Neuronal stem cell (in vitro differentiated cells): Measurements from ENCODE around the gene BMP8B.
"Not testable (repeated sequence)": the region's sequence is repeated elsewhere in the genome, so short reads cannot be mapped to it uniquely, and the experiment has no call there.

Experiments used
- DNase-seq: peaks from one replicate; pipeline ENCODE4 v3.0.0-alpha.2; 2013; ENCODE audit warnings: low spot score
- H2AFZ ChIP-seq: one replicate; pipeline ENCODE4 v1.6.1; 2013; ENCODE audit warnings: mild to moderate bottlenecking, low read length, inconsistent platforms
- H2AK5ac ChIP-seq: 2 replicates; pipeline ENCODE4 v1.6.1; 2013; ENCODE audit warnings: low read depth, mild to moderate bottlenecking, inconsistent platforms, low read length, moderate library complexity, mixed read lengths
- H2BK120ac ChIP-seq: 2 replicates; pipeline ENCODE4 v1.6.1; 2013; ENCODE audit warnings: low read depth, mild to moderate bottlenecking, inconsistent platforms, low read length, moderate library complexity, mixed read lengths
- H2BK12ac ChIP-seq: one replicate; pipeline ENCODE4 v1.6.1; 2013; ENCODE audit warnings: low read length, inconsistent platforms
- H2BK15ac ChIP-seq: 2 replicates; pipeline ENCODE4 v1.6.1; 2013; ENCODE audit warnings: mild to moderate bottlenecking, low read length, inconsistent platforms, mixed read lengths
- H2BK5ac ChIP-seq: one replicate; pipeline ENCODE4 v1.6.1; 2013; ENCODE audit warnings: inconsistent platforms, mild to moderate bottlenecking, low read length, moderate library complexity
- H3K14ac ChIP-seq: one replicate; pipeline ENCODE4 v1.6.1; 2013; ENCODE audit warnings: low read length, inconsistent platforms
- H3K18ac ChIP-seq: 2 replicates; pipeline ENCODE4 v1.6.1; 2013; ENCODE audit warnings: low read length, inconsistent platforms
- H3K23ac ChIP-seq: 2 replicates; pipeline ENCODE4 v1.6.1; 2013; ENCODE audit warnings: low read depth, mild to moderate bottlenecking, mixed read lengths, low read length, inconsistent platforms; ENCODE audit not compliant: poor library complexity
- H3K27ac ChIP-seq: replicated peaks from 3 replicates; pipeline ENCODE4 v1.5.1; 2013; ENCODE audit warnings: low read length, inconsistent platforms
- H3K27me3 ChIP-seq, 3 experiments: 2 replicates each; pipeline ENCODE4 v1.6.1; 2013; ENCODE audit warnings: low read length in 3 of 3, mild to moderate bottlenecking in 2 of 3, inconsistent platforms in 1 of 3, low read depth in 1 of 3, mixed read lengths in 1 of 3, moderate library complexity in 1 of 3; ENCODE audit not compliant: control insufficient read depth in 3 of 3, insufficient read depth in 3 of 3
- H3K36me3 ChIP-seq, 2 donors: replicated peaks in 1 of 2; 2 replicates each; pipeline ENCODE4 v1.6.1; 2013; ENCODE audit warnings: low read length in 2 of 2; ENCODE audit not compliant: control insufficient read depth in 2 of 2, insufficient read depth in 2 of 2
- H3K4ac ChIP-seq: 2 replicates; pipeline ENCODE4 v1.6.1; 2013; ENCODE audit warnings: inconsistent platforms, mild to moderate bottlenecking, low read length, moderate library complexity
- H3K4me1 ChIP-seq, 2 donors: 1 replicate in 1 of 2; 2 replicates in 1 of 2; pipeline ENCODE4 v1.6.1; 2013; ENCODE audit warnings: low read length in 2 of 2, low read depth in 1 of 2; ENCODE audit not compliant: control insufficient read depth in 2 of 2, insufficient read depth in 1 of 2
- H3K4me2 ChIP-seq: one replicate; pipeline ENCODE4 v1.6.1; 2013; ENCODE audit warnings: mild to moderate bottlenecking, low read length, inconsistent platforms; ENCODE audit not compliant: insufficient read depth, poor library complexity, severe bottlenecking
- H3K4me3 ChIP-seq, 2 donors: 2 replicates each; pipeline ENCODE4 v1.5.1; 2013; ENCODE audit warnings: low read length in 2 of 2, mild to moderate bottlenecking in 2 of 2, inconsistent platforms in 1 of 2, moderate library complexity in 1 of 2
- H3K79me1 ChIP-seq: one replicate; pipeline ENCODE4 v1.6.1; 2013; ENCODE audit warnings: low read depth, mild to moderate bottlenecking, inconsistent platforms, low read length, moderate library complexity
- H3K9ac ChIP-seq: one replicate; pipeline ENCODE4 v1.6.1; 2013; ENCODE audit warnings: mild to moderate bottlenecking, low read depth, low read length, inconsistent platforms; ENCODE audit not compliant: poor library complexity
- H3K9me3 ChIP-seq, 2 donors: replicated peaks in 1 of 2; 2 replicates each; pipeline versions ENCODE3 to v1.6.1; 2013; ENCODE audit warnings: low read length in 2 of 2, mild to moderate bottlenecking in 2 of 2, inconsistent platforms in 1 of 2, low read depth in 1 of 2, mixed read lengths in 1 of 2, moderate library complexity in 1 of 2; ENCODE audit not compliant: control insufficient read depth in 2 of 2, insufficient read depth in 1 of 2
- H4K8ac ChIP-seq: one replicate; pipeline ENCODE4 v1.6.1; 2013; ENCODE audit warnings: low read depth, mild to moderate bottlenecking, inconsistent platforms, low read length, moderate library complexity
- H4K91ac ChIP-seq: one replicate; pipeline ENCODE4 v1.6.1; 2013; ENCODE audit warnings: low read length, low read depth, mild to moderate bottlenecking, inconsistent platforms; ENCODE audit not compliant: poor library complexity
- whole genome bisulfite sequencing, 2 donors: extraction: QIAGEN DNeasy Blood & Tissue Kit; methylation state at CpG; one replicate each; pipeline ENCODE4 v1.1.7; 2013; ENCODE audit warnings: missing lambda C conversion rate in 2 of 2, mixed read lengths in 1 of 2; ENCODE audit not compliant: insufficient read length in 2 of 2, insufficient replicate concordance in 1 of 2; ENCODE audit errors: extremely low coverage in 2 of 2; 5-methylcytosine and 5-hydroxymethylcytosine counted together

BMP8B gene

DNA sequence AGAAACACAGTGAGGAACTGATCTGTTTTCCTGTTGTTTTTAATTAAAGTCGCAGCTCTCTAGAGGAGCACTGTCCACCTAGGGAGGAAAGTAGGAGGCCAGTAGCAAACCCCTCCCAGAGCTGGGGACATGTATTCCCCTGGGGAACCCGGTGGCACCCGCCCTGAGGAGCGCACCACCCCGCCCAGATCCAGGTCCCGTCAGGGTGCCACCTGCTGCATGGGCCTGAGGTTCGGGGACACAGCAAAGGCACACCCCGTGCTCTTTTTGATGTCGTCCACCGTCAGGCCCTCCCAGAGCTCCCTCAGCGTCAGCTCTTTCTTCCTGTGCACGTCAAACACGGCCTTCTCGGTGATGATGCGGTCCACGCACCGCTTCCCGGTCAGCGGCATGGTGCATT lies 19.2 kb downstream of the BMP8B start:
- not testable (repeated sequence) for H2AFZ ChIP-seq, H3K4me2 ChIP-seq, H2BK15ac ChIP-seq, H3K9me3 ChIP-seq, H3K27ac ChIP-seq, H3K23ac ChIP-seq, H2BK120ac ChIP-seq, H3K9ac ChIP-seq, H4K8ac ChIP-seq, H3K14ac ChIP-seq, H3K27me3 ChIP-seq, DNase-seq, H2BK5ac ChIP-seq, H3K4me1 ChIP-seq, H2BK12ac ChIP-seq, H4K91ac ChIP-seq, H3K4ac ChIP-seq, H3K4me3 ChIP-seq, H3K79me1 ChIP-seq, H3K36me3 ChIP-seq, H3K18ac ChIP-seq, H2AK5ac ChIP-seq
- no CpG with 5 or more reads among the region's 19 CpGs for WGBS, 2 donors

DNA sequence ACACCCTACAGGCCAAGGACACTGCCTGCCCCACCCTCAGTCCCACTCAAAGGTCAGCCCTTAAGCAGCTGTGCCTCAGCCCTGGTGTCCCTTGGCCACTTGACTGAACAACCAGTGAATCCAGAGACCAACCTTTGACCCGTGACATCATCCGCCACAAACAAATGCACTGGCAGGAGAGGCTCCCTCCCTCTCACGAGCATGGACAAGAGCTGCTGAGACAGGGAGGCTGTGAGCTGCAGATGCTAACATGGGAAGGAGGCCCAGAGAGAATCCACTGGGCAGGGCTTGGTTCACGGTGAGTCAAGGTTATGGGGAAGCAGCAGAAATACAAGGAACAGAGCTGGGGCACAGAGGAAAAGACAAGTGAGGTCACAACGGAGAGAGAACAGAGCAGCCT lies 22.2 kb downstream of the BMP8B start:
- H3K9me3 ChIP-seq, H3K4ac ChIP-seq, H3K36me3 ChIP-seq, H3K4me2 ChIP-seq, H2BK12ac ChIP-seq, H4K8ac ChIP-seq, H2BK15ac ChIP-seq, H2BK5ac ChIP-seq, H2AFZ ChIP-seq, H3K14ac ChIP-seq, H3K27me3 ChIP-seq, DNase-seq, H2BK120ac ChIP-seq, H3K27ac ChIP-seq, H4K91ac ChIP-seq, H2AK5ac ChIP-seq, H3K18ac ChIP-seq, H3K9ac ChIP-seq, H3K23ac ChIP-seq, H3K79me1 ChIP-seq, H3K4me3 ChIP-seq, H3K4me1 ChIP-seq: not testable (repeated sequence)
- WGBS, 2 donors, result no CpG with 5 or more reads among the region's 5 CpGs

- not testable (repeated sequence) for H3K4ac ChIP-seq, H3K27me3 ChIP-seq, H4K91ac ChIP-seq, H3K27ac ChIP-seq, H3K9me3 ChIP-seq, H3K23ac ChIP-seq, H2BK12ac ChIP-seq, H3K79me1 ChIP-seq, H2BK120ac ChIP-seq, H2AK5ac ChIP-seq, H3K36me3 ChIP-seq, H3K14ac ChIP-seq, H4K8ac ChIP-seq, H3K18ac ChIP-seq, H2BK5ac ChIP-seq, H2AFZ ChIP-seq, H3K9ac ChIP-seq, H2BK15ac ChIP-seq, H3K4me3 ChIP-seq, H3K4me2 ChIP-seq, H3K4me1 ChIP-seq, DNase-seq
- no CpG with 5 or more reads among the region's 19 CpGs for WGBS, 2 donors
These were observed 24.2 kb downstream of the BMP8B start for GRCh38 chr1:39764512-39764911.

DNA sequence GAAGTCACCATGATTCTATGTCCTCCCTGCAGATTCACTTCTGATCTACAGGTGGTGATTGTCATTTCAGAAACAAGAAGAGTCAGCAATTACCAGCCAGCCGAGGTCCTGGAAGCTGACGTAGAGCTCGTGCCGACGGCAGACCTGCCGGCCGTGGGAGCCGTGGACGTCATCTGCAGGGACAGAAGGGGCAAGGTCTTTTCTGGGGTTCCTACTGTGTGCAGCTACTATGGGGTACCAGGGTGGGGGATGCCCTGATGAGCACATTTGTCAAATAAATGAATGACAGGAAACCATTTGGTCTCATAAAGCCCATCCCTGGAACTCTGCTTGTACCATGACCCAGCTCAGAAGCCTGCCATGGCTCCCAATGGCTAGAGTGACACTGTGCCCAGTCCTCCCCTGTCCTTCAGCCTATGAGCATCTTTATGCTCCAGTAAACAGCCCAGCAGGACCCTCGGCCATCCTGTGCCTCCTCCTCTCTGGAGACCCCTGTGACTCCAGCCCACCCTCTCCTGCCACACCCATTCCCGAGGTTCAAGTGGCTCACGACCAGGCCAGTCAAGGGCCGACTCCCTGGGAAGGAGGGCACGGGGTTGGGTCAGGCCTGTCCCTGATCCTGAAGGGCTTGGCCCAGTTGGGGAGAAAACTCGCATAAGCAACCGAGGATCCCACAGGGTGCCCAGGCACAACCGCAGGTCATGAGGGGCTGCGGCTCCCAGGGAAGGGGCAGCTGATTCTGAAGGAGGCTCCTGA lies 24.9 kb downstream of the BMP8B start:
- not testable (repeated sequence) for H3K4me2 ChIP-seq, H2BK15ac ChIP-seq, H3K18ac ChIP-seq, DNase-seq, H2BK12ac ChIP-seq, H2AK5ac ChIP-seq, H3K4me1 ChIP-seq, H3K27me3 ChIP-seq, H4K8ac ChIP-seq, H3K27ac ChIP-seq, H3K9me3 ChIP-seq, H2BK5ac ChIP-seq, H3K4me3 ChIP-seq, H3K4ac ChIP-seq, H2AFZ ChIP-seq, H2BK120ac ChIP-seq, H4K91ac ChIP-seq, H3K79me1 ChIP-seq, H3K23ac ChIP-seq, H3K14ac ChIP-seq
- Histone ChIP-seq H3K36me3 (peaks cover 5 to 13% of the 10 kb centered on the region in 2 donors), H3K9ac (peak overlapping the region; percentile 30)
- WGBS, 2 donors, result no CpG with 5 or more reads among the region's 18 CpGs
